ENCODE results near the gene DGKI.

- TF ChIP-seq EZH2phosphoT487 (IDR thresholded peaks at IDR 0.05; ENCODE audit: borderline replicate concordance, low read length) (no peak), CTCF (IDR thresholded peaks at IDR 0.05; ENCODE audit: low read depth, low read length, poor library complexity, severe bottlenecking) (no peak)
Measured at GRCh38 chr7:137690635-137691034, 156.1 kb downstream of the DGKI start.
